LHCN-M2 (cell line): ENCODE measurements around the gene SOX18. TPM values are rescaled to one million over a fixed set of nuclear protein-coding genes. Genes with fewer than 3 reads are reported as not detected.

Experiments used
- DNase-seq: peaks from one replicate; pipeline ENCODE4 v3.0.0-alpha.2; 2012; ENCODE audit warnings: low read depth
- total RNA-seq: library from RNA; depleted of rRNA; stranded (reverse); fragments of >200 nt; gene quantifications from 2 replicates; pipeline ENCODE4 v1.2.3, GENCODE V29; 2014

The SOX18 gene
- total RNA-seq, 1 experiment from 2014 or later: not detected

DNA sequence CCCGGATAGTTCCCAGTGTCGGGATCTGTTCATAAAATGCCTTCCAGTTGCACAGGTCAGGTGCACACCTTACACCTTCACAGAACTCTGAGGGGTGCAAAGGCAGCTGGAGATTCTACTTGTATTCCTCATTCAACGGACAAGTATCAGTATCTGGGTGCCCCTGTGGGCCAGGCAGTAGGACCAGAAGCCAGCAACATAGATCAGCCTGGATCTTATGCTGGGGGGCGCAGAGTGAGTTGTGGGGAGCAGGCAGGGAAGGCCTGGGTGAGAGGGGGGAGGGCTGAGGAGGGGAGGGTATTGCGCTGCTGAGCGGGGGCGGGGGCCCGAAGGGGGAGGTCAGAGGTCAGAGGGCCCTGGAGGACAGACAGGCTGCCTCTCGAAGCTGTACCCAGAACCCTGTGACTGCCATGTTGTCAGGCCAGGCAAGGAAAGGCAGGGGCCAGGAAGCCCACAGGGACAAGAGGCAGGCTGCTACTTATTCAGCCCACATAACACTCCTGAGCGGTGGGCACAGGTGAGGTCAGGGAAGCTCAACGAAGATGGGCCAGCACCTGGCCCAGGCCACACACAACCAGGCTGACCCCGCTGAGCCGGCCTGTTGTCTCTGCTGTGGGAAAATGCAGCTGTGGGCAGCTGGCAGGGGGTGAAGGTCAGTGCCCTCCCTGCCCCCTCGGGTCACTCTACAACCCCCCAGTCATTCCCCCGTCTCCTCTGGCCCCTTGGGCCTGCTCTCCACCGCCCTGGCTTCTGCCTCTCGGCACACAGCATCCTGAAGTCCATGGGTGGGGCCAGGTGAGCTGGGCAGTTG, 31.6 kb upstream of the SOX18 start:
- no peak for DNase-seq

- DNase-seq: no peak
Observed at GRCh38 chr20:64080013-64080812, 30.8 kb upstream of the SOX18 start, which contains the start of gene OPRL1. Gene OPRL1, plus strand, starts transcription at chr20:64080082. Its CDS starts 12,639 bp downstream, at chr20:64092721.

DNA sequence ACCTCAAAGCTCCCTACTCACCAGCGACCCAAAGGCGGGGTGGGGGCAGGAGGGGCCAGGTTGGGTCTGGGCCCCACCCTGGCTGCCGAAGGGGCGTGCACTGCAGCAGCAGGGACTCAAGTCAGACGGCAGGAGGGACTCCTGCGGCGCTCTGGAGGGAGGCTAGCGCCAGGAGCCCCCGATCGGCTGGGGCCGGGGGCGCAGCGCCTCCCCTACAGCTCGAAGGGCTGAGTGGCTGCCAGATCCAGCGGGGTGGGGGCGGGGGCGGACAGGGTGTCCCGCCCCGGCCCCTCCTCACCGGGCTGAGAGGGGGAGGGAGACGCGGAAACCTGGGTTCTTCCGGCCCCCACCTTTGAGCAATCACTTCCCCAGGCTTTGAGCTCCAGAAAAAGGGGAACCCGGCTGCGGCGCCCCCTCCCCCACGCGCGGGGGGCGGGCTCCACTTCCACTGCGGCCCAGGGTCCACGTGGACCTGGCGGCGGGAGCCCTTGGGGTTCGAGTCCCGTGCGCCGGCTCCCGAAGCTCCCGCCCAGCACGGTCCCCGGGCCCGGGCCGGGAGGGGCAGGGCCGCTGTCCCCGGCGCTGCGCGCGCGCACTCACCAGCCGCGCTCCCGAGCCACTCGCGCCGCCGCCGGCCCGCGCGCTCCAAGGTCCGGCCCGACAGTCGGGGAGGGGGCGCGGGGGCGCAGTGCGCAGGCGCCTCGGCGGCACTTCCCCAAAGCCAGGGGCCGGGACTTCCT, 30.0 kb upstream of the SOX18 start, which contains the start of gene RGS19:
Gene RGS19, minus strand, starts transcription at position 246 of the 740 bp plus-strand sequence. CDS start 2,632 bp downstream, outside the sequence.
- DNase-seq: peak; percentile 52

GRCh38 chr20:64078934-64079272, 29.5 kb upstream of the SOX18 start:
- DNase-seq: no peak

DNA sequence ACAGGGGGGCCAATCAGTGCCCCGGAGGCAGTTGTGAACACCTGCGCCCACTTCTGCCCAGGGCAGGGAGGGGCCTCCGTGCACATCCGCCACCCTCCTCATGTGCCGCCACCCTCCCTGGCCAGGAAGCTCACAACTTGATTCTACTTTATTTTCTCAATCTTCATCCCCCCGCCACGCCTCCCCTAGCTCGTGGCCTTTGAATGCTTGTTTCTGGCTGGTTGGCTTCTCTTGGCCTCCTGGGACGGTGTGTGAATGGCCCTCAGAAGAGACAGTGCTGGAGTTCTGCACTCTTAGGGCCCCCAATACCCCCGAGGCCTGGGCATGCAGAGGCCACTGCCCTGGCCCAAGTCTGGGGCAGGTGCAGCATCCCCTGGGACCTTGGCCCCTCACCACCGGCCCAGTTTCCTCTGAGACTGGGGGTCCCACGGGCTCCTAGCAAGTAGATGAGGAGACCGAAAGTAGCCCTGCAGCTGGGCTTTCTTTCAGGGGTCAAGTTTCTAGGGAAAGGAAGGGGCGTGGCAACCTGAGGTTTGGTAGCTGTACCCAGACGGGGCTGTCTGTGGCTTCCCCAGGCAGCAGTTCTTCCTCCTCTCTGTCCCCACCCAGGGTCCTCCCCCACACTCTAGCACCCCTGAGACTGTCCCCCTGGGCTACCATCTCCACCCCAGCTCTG, 28.6 kb upstream of the SOX18 start:
- DNase-seq: no peak

DNA sequence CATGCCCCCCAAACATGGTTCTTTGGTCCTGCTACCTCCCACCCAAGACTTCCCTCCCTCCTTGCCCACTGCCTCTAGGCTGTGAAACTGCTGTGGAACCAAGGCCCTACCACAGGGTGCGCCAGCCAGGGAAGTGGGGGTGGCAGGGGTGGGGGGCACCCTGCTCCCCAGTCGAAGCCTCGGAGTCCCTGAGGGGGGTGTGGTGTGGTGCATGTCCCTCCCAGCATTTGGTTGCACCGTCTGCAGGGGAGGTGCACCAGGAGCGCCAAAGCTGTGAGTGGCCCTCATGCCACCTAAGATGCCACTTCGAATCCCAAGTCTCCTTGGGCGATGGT, 28.1 kb upstream of the SOX18 start:
- no peak for DNase-seq

- no peak for DNase-seq
Observed at GRCh38 chr20:64077094-64077493, 27.7 kb upstream of the SOX18 start.

- no peak for DNase-seq
Observed at GRCh38 chr20:64076061-64076997, 26.9 kb upstream of the SOX18 start.

GRCh38 chr20:64075556-64075955, 26.1 kb upstream of the SOX18 start:
- no peak for DNase-seq

DNA sequence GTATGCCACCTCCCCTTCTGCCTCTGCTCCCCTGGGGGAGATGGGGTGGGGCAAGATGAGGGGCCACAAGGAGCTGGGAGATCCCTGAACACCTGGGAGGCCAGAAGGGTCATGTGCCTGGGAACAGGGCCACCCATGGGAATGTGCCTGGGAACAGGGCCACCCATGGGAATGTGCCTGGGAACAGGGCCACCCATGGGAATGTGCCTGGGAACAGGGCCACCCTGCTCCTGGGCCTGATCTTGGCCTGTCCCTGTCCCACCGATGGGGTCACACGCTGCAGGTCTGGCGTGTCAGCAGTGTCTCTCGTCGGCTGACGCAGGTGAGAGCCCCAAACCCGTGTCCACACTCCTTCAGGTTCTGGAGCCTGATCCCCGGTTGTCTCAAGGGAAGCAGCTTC, 25.5 kb upstream of the SOX18 start:
- DNase-seq: no peak

GRCh38 chr20:64074184-64074789, 24.8 kb upstream of the SOX18 start:
- no peak for DNase-seq

DNA sequence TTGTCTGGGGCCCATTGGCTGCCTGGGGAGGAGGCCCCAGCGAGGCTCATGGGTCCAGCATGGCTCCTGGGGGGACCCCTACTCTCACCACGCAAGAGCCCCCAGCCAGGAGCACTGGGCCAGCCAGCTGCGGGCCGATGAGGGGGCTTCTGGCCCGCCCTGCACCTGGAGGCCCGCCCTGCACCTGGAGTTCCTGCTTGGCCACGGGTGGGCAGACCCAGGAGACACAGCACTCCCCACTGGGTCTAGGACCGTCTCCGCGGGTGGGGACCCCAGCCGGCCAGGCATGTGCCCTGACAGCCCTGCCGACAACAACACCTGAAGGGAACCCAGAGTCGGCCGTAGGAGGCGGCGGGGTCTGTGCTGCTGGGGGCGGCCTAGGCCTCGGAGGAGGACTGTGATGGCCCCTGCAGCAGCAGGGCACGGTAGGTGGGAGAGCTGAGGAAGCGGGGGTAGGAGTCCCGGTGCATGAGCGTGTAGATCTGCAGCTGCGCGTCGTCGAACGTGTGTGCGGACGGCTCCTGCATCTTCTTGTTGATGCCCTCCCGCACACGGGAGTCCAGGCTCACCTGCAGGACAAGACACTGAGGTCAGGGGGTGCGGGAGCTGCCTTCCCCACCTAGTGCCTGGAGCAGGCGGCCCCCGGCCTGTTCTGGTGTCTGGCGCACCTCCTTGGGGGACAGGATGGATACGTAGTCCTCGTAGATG, 24.2 kb upstream of the SOX18 start:
- DNase-seq: no peak

GRCh38 chr20:64072498-64073063, 23.1 kb upstream of the SOX18 start:
- DNase-seq: no peak

DNA sequence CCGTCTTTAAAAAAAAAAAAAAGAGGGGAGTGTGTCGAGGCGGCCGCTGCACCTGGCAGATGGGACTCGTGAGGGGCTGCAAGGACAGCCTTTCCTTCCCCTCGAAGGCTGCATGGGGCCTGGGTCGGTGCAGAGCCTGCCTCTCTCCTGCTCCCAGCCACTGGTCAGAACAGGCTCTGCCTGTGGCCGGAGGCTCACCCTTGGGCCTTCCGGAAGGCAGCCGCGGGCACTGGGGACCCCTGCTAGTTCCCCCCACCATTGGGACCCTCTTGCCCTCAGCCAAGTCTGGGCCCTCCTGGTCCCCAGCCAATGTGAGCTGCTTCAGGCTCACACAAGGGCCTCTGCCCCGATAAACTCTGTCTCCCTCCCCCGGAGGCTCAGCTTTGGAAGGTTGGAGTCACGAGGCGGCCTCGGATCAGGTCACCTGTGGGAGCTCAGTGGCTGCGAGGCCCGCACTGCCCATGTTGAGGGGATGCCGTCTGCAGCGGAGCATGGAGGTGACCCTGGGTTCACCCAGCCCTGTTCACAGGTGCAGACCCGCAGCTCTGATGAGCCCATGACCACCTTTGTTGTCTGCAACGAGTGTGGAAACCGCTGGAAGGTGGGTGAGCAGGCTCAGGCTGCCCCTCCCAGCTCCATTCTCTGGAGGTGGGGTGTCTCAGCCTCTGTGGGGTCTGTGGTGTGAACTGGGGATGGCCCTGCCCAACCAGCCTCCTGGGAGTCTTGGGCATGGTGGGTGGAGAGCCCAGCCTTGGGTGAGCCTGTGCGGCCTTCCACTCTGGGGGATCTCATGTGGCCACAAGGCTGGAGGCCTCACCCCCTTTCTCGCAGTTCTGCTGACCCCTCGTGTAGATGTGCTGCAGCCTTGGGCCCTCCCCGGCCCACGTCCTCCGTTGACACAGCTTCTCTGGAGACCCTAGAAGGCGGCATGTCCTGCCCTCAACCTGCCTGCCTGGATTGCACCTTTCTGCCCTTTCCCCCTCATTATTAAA, 22.2 kb upstream of the SOX18 start:
- DNase-seq: no peak

- DNase-seq: no peak
Observed at GRCh38 chr20:64070244-64070993, 21.0 kb upstream of the SOX18 start.

DNA sequence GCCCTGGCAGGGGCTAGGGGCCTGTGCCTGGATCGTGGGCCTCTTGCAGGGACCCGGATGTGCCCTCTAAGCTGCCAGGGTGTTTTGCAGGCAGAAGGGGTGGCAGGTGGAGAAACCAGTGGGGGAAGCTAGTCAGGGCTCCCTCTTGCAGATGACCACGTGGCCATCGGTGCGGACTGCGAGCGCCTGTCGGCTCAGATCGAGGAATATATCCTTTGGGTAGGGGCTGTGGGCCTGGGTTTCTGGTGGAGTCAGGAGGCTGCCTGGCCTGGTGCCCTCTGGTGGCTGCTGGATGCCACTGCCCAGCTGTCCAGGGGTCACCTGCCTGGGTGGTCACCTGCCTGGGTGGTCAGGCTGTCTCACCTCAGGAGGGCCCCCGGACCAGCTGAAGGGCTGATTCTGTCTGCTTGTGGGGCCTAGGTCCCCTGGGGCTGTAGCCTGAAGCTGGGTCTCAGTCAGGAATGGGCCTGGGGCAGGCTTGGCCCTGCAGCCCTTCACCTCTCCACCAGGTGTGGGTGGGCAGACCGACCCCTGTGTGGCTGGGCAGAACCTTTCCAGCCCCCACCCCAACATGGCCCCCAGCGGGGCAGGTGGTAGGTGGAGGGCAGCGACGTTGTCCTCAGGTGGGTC, 20.3 kb upstream of the SOX18 start:
- no peak for DNase-seq

GRCh38 chr20:64069209-64069613, 19.8 kb upstream of the SOX18 start:
- no peak for DNase-seq
